H9 (cell line): ENCODE measurements around the gene IGF2BP2. TPM values are rescaled to one million over a fixed set of nuclear protein-coding genes. Genes with fewer than 3 reads are reported as not detected.
A peak's percentile ranks its signal among the peaks of the same experiment; 100 is the strongest.

Source experiments
- DNase-seq: peaks from one replicate; pipeline ENCODE4 v3.0.0-alpha.2; 2017
- H2AFZ ChIP-seq: one replicate; pipeline ENCODE4 v1.6.1; 2013; ENCODE audit warnings: mild to moderate bottlenecking, low read length, control low read depth, moderate library complexity
- H2AK5ac ChIP-seq: 2 replicates; pipeline ENCODE4 v1.6.1; 2013; ENCODE audit warnings: low read length, control low read depth, mixed read lengths; ENCODE audit not compliant: insufficient read length
- H2BK120ac ChIP-seq: one replicate; pipeline ENCODE4 v1.6.1; 2013; ENCODE audit warnings: low read depth, mild to moderate bottlenecking, low read length, control low read depth, inconsistent platforms; ENCODE audit not compliant: poor library complexity, severe bottlenecking
- H2BK12ac ChIP-seq: 2 replicates; pipeline ENCODE4 v1.6.1; 2013; ENCODE audit warnings: low read length, control low read depth, mixed read lengths, low read depth; ENCODE audit not compliant: insufficient read length
- H2BK15ac ChIP-seq: 2 replicates; pipeline ENCODE4 v1.6.1; 2013; ENCODE audit warnings: low read depth, low read length, control low read depth
- H2BK20ac ChIP-seq: one replicate; pipeline ENCODE4 v1.6.1; 2013; ENCODE audit warnings: low read depth, mild to moderate bottlenecking, low read length, control low read depth, inconsistent platforms; ENCODE audit not compliant: poor library complexity, severe bottlenecking
- H2BK5ac ChIP-seq: 2 replicates; pipeline ENCODE4 v1.6.1; 2013; ENCODE audit warnings: low read length, control low read depth, mixed read lengths; ENCODE audit not compliant: insufficient read length
- H3K14ac ChIP-seq: 2 replicates; pipeline ENCODE4 v1.6.1; 2013; ENCODE audit warnings: low read length, control low read depth; ENCODE audit not compliant: insufficient read depth
- H3K18ac ChIP-seq: 2 replicates; pipeline ENCODE4 v1.6.1; 2013; ENCODE audit warnings: low read depth, mild to moderate bottlenecking, mixed read lengths, low read length, control low read depth; ENCODE audit not compliant: insufficient read length
- H3K23ac ChIP-seq: 2 replicates; pipeline ENCODE4 v1.6.1; 2013; ENCODE audit warnings: low read length, control low read depth, mixed read lengths, low read depth; ENCODE audit not compliant: insufficient read length
- H3K23me2 ChIP-seq: 2 replicates; pipeline ENCODE4 v1.6.1; 2013; ENCODE audit warnings: low read depth, mild to moderate bottlenecking, mixed read lengths, low read length, control low read depth; ENCODE audit not compliant: insufficient read length, poor library complexity, severe bottlenecking
- H3K27ac ChIP-seq: 2 replicates; pipeline ENCODE4 v1.5.1; 2013; ENCODE audit warnings: low read length, control low read depth, mixed read lengths, low read depth; ENCODE audit not compliant: insufficient read length
- H3K27me3 ChIP-seq: 2 replicates; pipeline ENCODE4 v1.6.1; 2013; ENCODE audit warnings: low read length, control low read depth, inconsistent platforms; ENCODE audit not compliant: insufficient read depth
- H3K4ac ChIP-seq: 2 replicates; pipeline ENCODE4 v1.6.1; 2013; ENCODE audit warnings: low read depth, mild to moderate bottlenecking, control low read depth, inconsistent platforms, low read length, moderate library complexity
- H3K4me1 ChIP-seq: 2 replicates; pipeline ENCODE4 v1.6.1; 2013; ENCODE audit warnings: low read length, control low read depth, inconsistent platforms; ENCODE audit not compliant: insufficient read depth
- H3K4me2 ChIP-seq: 2 replicates; pipeline ENCODE4 v1.6.1; 2013; ENCODE audit warnings: low read length, control low read depth, mixed read lengths; ENCODE audit not compliant: insufficient read length, insufficient read depth
- H3K56ac ChIP-seq: 2 replicates; pipeline ENCODE4 v1.6.1; 2013; ENCODE audit warnings: low read depth, mild to moderate bottlenecking, mixed read lengths, low read length, control low read depth; ENCODE audit not compliant: insufficient read length
- H3K79me1 ChIP-seq: 2 replicates; pipeline ENCODE4 v1.6.1; 2013; ENCODE audit warnings: low read depth, mild to moderate bottlenecking, moderate library complexity, low read length, control low read depth, inconsistent platforms; ENCODE audit not compliant: insufficient read depth, poor library complexity, severe bottlenecking
- H3K79me2 ChIP-seq: 2 replicates; pipeline ENCODE4 v1.6.1; 2013; ENCODE audit warnings: low read length, control low read depth, inconsistent platforms; ENCODE audit not compliant: insufficient read depth
- H3K9ac ChIP-seq: 2 replicates; pipeline ENCODE4 v1.6.1; 2013; ENCODE audit warnings: low read length, control low read depth, mixed read lengths; ENCODE audit not compliant: insufficient read length; ENCODE audit errors: extremely low read depth
- H3K9me3 ChIP-seq: one replicate; pipeline ENCODE4 v1.6.1; 2013; ENCODE audit warnings: low read depth, low read length, inconsistent platforms; ENCODE audit not compliant: control insufficient read depth
- H3T11ph ChIP-seq: one replicate; pipeline ENCODE4 v1.6.1; 2013; ENCODE audit warnings: mild to moderate bottlenecking, low read length, control low read depth, inconsistent platforms
- H4K20me1 ChIP-seq: one replicate; pipeline ENCODE4 v1.6.1; 2013; ENCODE audit not compliant: control insufficient read depth, insufficient read length, insufficient read depth
- H4K5ac ChIP-seq: 2 replicates; pipeline ENCODE4 v1.6.1; 2013; ENCODE audit warnings: low read depth, mild to moderate bottlenecking, mixed read lengths, low read length, control low read depth; ENCODE audit not compliant: insufficient read length
- H4K8ac ChIP-seq: replicated peaks from 2 replicates; pipeline ENCODE4 v1.6.1; 2013; ENCODE audit warnings: low read length, control low read depth, mixed read lengths, low read depth; ENCODE audit not compliant: insufficient read length
- H4K91ac ChIP-seq: 2 replicates; pipeline ENCODE4 v1.6.1; 2013; ENCODE audit warnings: low read depth, mild to moderate bottlenecking, moderate library complexity, mixed read lengths, low read length, control low read depth; ENCODE audit not compliant: insufficient read length
- H3K27ac Mint-ChIP-seq, 3 experiments: 2 replicates in 2 of 3; 3 replicates in 1 of 3; pipeline ENCODE4 v1.8.0; 2020 to 2021; ENCODE audit warnings: mixed read lengths in 3 of 3, mild to moderate bottlenecking in 1 of 3, moderate library complexity in 1 of 3
- H3K27me3 Mint-ChIP-seq: 2 replicates; pipeline ENCODE4 v1.8.0; 2021; ENCODE audit warnings: low read depth, mild to moderate bottlenecking, moderate library complexity, mixed read lengths
- H3K36me3 Mint-ChIP-seq, 3 experiments: 2 replicates in 2 of 3; 3 replicates in 1 of 3; pipeline ENCODE4 v1.8.0; 2020 to 2021; ENCODE audit warnings: low read depth in 3 of 3, mixed read lengths in 3 of 3; ENCODE audit not compliant: insufficient read depth in 1 of 3
- H3K4me1 Mint-ChIP-seq, 2 experiments: 2 replicates each; pipeline ENCODE4 v1.8.0; 2020; ENCODE audit warnings: mixed read lengths in 2 of 2
- H3K4me3 Mint-ChIP-seq, 2 experiments: 2 replicates in 1 of 2; 3 replicates in 1 of 2; pipeline ENCODE4 v1.8.0; 2020 to 2021; ENCODE audit warnings: mild to moderate bottlenecking in 2 of 2, mixed read lengths in 2 of 2, moderate library complexity in 1 of 2
- H3K9me3 Mint-ChIP-seq, 2 experiments: 2 replicates in 1 of 2; 3 replicates in 1 of 2; pipeline ENCODE4 v1.8.0; 2020; ENCODE audit warnings: mild to moderate bottlenecking in 2 of 2, mixed read lengths in 2 of 2, moderate library complexity in 1 of 2
- CTCF ChIP-seq: fragments of 200-600 bp; sonication (generic); conservative IDR thresholded peaks from 3 replicates; pipeline ENCODE4 v1.8.0; 2021; ENCODE audit warnings: antibody characterized with exemption, mild to moderate bottlenecking
- WGBS: extraction: QIAGEN DNeasy Blood & Tissue Kit; methylation state at CpG from one replicate; pipeline ENCODE4 v1.1.7; 2013; ENCODE audit warnings: missing lambda C conversion rate, low lambda C conversion rate, mixed read lengths; ENCODE audit not compliant: insufficient read length; ENCODE audit errors: extremely low coverage; 5-methylcytosine and 5-hydroxymethylcytosine counted together
- total RNA-seq: library from RNA; stranded (reverse); gene quantifications from 2 replicates; pipeline ENCODE4 v1.2.1, GENCODE V29; 2021

Gene IGF2BP2
- total RNA-seq, 1 experiment from 2014 or later, result 130 TPM

- peaks cover 79 to 87% of the 10 kb centered on the region in 2 experiments for H3K4me1 Mint-ChIP-seq
- peak overlapping the region in 1 of 3 experiments; percentile 7; a peak in 4 of 7 replicates for H3K27ac Mint-ChIP-seq
- H3K9me3 Mint-ChIP-seq, result no peaks in the 10 kb centered on the region
Measured at GRCh38 chr3:185784317-185784716, 40.5 kb downstream of the IGF2BP2 start.

More at GRCh38 chr3:185784317-185784716, 40.5 kb downstream of the IGF2BP2 start:
- H3T11ph ChIP-seq, result no peak overlapping the region
- no CpG with 5 or more reads among the region's 5 CpGs for WGBS
- peaks cover 18% of the 10 kb centered on the region for H3K4me1 ChIP-seq
- DNase-seq, result no peak
- Mint-ChIP-seq H3K27me3 (no peaks in the 10 kb centered on the region; the same call in 1 of the 2 replicates), H3K36me3 (peaks cover 5 to 14% (median 7%) of the 10 kb centered on the region in 3 experiments; a peak in 6 of 7 replicates), H3K4me3 (no peak overlapping the region; a peak in 1 of 5 replicates)
- H2BK15ac ChIP-seq, result no peak overlapping the region
- H2AK5ac ChIP-seq, result no peak overlapping the region
- H4K91ac ChIP-seq, result no peak overlapping the region
- H3K27ac ChIP-seq, result no peak overlapping the region
- H2BK120ac ChIP-seq, result no peak overlapping the region
- no peaks in the 10 kb centered on the region for H3K9me3 ChIP-seq
- no peak overlapping the region for H3K14ac ChIP-seq
- no peaks in the 10 kb centered on the region for H4K20me1 ChIP-seq
- H2BK12ac ChIP-seq, result no peak overlapping the region
- H3K79me1 ChIP-seq, result peaks cover 8% of the 10 kb centered on the region
- H4K8ac ChIP-seq, result no peak overlapping the region
- no peak overlapping the region for H2BK20ac ChIP-seq
- peaks cover 29% of the 10 kb centered on the region for H3K79me2 ChIP-seq
- H2AFZ ChIP-seq, result no peak overlapping the region
- H3K23ac ChIP-seq, result no peak overlapping the region
- no peak overlapping the region for H3K56ac ChIP-seq
- H3K4me2 ChIP-seq, result no peak overlapping the region
- TF ChIP-seq CTCF, result no peak
- no peak overlapping the region for H3K18ac ChIP-seq
- H2BK5ac ChIP-seq, result no peak overlapping the region
- H3K4ac ChIP-seq, result no peak overlapping the region
- H3K27me3 ChIP-seq, result no peaks in the 10 kb centered on the region
- no peaks in the 10 kb centered on the region for H3K23me2 ChIP-seq
- H3K9ac ChIP-seq, result no peak overlapping the region
- no peak overlapping the region for H4K5ac ChIP-seq
